Activated T-cell treated with anti-CD3 and anti-CD28 coated beads for 4 hours (primary cell): ENCODE results near the gene SCGB1D1.

Experiments used
- DNase-seq: peaks from one replicate; pipeline ENCODE4 v3.0.0-alpha.2; 2020

Gene SCGB1D1

DNA sequence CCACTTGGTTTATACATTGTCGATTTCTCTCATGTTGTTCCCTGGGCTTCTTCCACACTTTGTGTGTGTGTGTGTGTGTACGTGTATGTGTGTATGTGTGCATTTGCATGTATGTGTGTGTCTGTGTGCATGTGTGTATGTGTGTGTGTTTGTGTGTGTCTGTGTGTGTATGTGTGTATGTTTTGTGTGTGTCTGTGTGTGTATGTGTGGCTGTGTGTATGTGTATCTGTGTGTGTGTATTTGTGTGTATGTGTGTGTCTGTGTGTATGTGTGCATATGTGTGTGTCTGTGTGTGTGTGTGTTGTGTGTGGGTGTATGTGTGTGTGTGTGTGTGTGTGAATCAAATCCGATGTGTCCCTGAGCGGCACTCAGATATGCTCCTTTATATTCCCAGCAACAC lies 47.5 kb downstream of the SCGB1D1 start:
- DNase-seq: no peak

DNA sequence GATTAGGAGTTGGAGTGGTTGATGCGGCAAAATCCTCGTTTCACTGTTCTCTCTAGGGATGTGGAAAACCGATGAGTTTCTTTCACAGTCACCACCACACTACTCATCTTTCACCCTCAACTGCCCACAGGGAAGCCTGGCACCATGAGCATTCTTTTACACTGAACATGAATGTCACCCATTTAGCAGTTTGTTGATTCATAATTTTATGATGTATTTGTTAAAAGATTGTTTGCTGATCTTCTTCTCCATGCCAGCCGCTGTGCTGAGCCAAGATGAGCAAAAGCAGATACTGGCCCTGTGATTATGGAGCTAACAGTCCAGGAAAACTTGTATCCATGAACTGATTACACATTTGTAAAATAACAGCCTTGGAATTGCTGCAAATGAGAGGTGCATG lies 48.1 kb downstream of the SCGB1D1 start:
- DNase-seq: no peak

DNA sequence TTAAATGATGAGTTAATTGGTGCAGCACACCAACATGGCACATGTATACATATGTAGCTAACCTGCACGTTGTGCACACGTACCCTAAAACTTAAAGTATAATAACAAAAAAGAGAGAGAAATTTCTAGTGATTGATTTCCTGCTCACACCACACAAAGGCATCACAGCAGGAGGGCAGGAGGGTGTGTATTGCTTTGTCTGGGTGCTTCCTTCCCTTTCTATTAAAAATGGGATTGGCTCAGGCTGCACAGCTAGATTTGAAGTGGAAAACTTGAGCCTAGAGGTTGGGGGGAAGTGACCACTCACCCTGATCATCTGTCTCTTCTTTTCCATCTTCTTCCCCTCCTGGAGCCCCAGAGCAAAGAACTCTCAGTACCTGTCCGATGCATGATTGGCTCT lies 51.1 kb downstream of the SCGB1D1 start:
- DNase-seq: no peak

DNA sequence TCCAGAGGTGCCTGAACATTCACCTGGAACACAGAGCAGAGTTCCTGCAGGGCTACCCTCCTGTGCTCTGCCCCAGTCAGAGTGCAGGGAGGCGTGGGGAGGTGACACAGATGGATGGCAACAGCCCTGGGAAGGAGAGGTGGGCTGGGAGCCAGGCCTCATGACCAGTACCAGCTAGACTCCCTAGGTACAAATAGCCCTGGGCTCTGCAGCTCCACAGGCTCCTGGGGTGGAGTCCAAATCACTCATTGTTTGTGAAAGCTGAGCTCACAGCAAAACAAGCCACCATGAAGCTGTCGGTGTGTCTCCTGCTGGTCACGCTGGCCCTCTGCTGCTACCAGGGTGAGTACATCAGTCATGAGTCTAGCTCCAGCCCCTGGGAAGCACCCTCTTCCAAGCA lies 52.0 kb downstream of the SCGB1D1 start, which contains the start of gene SCGB1D2:
TSS of gene SCGB1D2 (plus strand) at position 219 of the 400 bp plus-strand sequence. CDS start at position 288, 69 bp downstream.
- no peak for DNase-seq
